Liver (tissue), 3 donors: ENCODE data around the gene C10orf120.

Experiments
- EGR1 ChIP-seq, 2 donors: IDR thresholded peaks; 2 replicates each; pipeline ENCODE4 v1.6.1; 2016 to 2018; ENCODE audit warnings: antibody characterized with exemption in 2 of 2, low read depth in 2 of 2
- FOXA1 ChIP-seq: IDR thresholded peaks from 2 replicates; pipeline ENCODE4 v1.6.1; 2016; ENCODE audit warnings: antibody characterized with exemption
- FOXA2 ChIP-seq: IDR thresholded peaks from 2 replicates; pipeline ENCODE4 v1.6.1; 2016; ENCODE audit warnings: antibody characterized with exemption
- GABPA ChIP-seq, 2 donors: IDR thresholded peaks in 1 of 2; conservative IDR thresholded peaks in 1 of 2; 2 replicates each; pipeline ENCODE4 v1.6.1; 2016; ENCODE audit warnings: antibody characterized with exemption in 2 of 2, mild to moderate bottlenecking in 1 of 2, moderate library complexity in 1 of 2
- JUND ChIP-seq, 2 donors: IDR thresholded peaks; 2 replicates each; pipeline ENCODE4 v1.6.1; 2016; ENCODE audit warnings: antibody characterized with exemption in 2 of 2
- RAD21 ChIP-seq, 2 donors: IDR thresholded peaks; 2 replicates each; pipeline ENCODE4 v1.6.1; 2016; ENCODE audit warnings: antibody characterized with exemption in 2 of 2, mild to moderate bottlenecking in 2 of 2
- REST ChIP-seq: IDR thresholded peaks from 2 replicates; pipeline ENCODE4 v1.6.1; 2016; ENCODE audit warnings: antibody characterized with exemption, mild to moderate bottlenecking
- RXRA ChIP-seq, 2 donors: IDR thresholded peaks; 2 replicates each; pipeline ENCODE4 v1.6.1; 2017 to 2018; ENCODE audit warnings: antibody characterized with exemption in 2 of 2, mild to moderate bottlenecking in 1 of 2
- SP1 ChIP-seq: IDR thresholded peaks from 2 replicates; pipeline ENCODE4 v1.6.1; 2018; ENCODE audit warnings: antibody characterized with exemption, mild to moderate bottlenecking
- TAF1 ChIP-seq: conservative IDR thresholded peaks from 2 replicates; pipeline ENCODE4 v1.6.1; 2016; ENCODE audit warnings: antibody characterized with exemption, mild to moderate bottlenecking
- YY1 ChIP-seq: IDR thresholded peaks from 2 replicates; pipeline ENCODE4 v1.6.1; 2016; ENCODE audit warnings: antibody characterized with exemption, mild to moderate bottlenecking
- TF ChIP-seq, protein P1 (sequence below): fragments of 150-350 bp; IDR thresholded peaks from 2 replicates; pipeline ENCODE4 v1.5.1; 2017; ENCODE audit warnings: improper control_type of control experiment, low read depth, low read length; ENCODE audit not compliant: missing input control
- TF ChIP-seq, protein P2 (sequence below): IDR thresholded peaks from 2 replicates; pipeline ENCODE4 v1.6.1; 2016; ENCODE audit warnings: antibody characterized with exemption
- donor health status: healthy.
- donor health status: healthy.

- TF ChIP-seq, protein P1, sequence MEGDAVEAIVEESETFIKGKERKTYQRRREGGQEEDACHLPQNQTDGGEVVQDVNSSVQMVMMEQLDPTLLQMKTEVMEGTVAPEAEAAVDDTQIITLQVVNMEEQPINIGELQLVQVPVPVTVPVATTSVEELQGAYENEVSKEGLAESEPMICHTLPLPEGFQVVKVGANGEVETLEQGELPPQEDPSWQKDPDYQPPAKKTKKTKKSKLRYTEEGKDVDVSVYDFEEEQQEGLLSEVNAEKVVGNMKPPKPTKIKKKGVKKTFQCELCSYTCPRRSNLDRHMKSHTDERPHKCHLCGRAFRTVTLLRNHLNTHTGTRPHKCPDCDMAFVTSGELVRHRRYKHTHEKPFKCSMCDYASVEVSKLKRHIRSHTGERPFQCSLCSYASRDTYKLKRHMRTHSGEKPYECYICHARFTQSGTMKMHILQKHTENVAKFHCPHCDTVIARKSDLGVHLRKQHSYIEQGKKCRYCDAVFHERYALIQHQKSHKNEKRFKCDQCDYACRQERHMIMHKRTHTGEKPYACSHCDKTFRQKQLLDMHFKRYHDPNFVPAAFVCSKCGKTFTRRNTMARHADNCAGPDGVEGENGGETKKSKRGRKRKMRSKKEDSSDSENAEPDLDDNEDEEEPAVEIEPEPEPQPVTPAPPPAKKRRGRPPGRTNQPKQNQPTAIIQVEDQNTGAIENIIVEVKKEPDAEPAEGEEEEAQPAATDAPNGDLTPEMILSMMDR = no peak
- TF ChIP-seq, protein P2, sequence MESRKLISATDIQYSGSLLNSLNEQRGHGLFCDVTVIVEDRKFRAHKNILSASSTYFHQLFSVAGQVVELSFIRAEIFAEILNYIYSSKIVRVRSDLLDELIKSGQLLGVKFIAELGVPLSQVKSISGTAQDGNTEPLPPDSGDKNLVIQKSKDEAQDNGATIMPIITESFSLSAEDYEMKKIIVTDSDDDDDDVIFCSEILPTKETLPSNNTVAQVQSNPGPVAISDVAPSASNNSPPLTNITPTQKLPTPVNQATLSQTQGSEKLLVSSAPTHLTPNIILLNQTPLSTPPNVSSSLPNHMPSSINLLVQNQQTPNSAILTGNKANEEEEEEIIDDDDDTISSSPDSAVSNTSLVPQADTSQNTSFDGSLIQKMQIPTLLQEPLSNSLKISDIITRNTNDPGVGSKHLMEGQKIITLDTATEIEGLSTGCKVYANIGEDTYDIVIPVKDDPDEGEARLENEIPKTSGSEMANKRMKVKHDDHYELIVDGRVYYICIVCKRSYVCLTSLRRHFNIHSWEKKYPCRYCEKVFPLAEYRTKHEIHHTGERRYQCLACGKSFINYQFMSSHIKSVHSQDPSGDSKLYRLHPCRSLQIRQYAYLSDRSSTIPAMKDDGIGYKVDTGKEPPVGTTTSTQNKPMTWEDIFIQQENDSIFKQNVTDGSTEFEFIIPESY = no peak
- TF ChIP-seq FOXA2 (no peak), RXRA (IDR thresholded peaks at IDR 0.05) (no peak), TAF1 (no peak), RAD21 (IDR thresholded peaks at IDR 0.05) (no peak), YY1 (no peak), JUND (IDR thresholded peaks at IDR 0.05) (no peak), GABPA (IDR thresholded peaks at IDR 0.05 in 1 of 2, conservative IDR thresholded peaks at IDR 0.05 in 1 of 2) (no peak), REST (no peak), SP1 (no peak), EGR1 (IDR thresholded peaks at IDR 0.05; ENCODE audit: low read depth in 2 of 2) (no peak), FOXA1 (no peak)
Measured at GRCh38 chr10:122673269-122673668, 26.4 kb downstream of the C10orf120 start.
